ENCODE results near the gene NACC1. TPM values are rescaled to one million over a fixed set of nuclear protein-coding genes. Genes with fewer than 3 reads are reported as not detected.

The NACC1 gene
- total RNA-seq, 1 experiment from 2014 or later: 133 TPM

- H3F3A ChIP-seq (ENCODE audit: insufficient read depth, low read depth): peaks cover 23% of the 10 kb centered on the region; the same call in 1 of the 2 replicates
- H2AFZ ChIP-seq: peak overlapping the region; percentile 76
- CTCF ChIA-PET: interaction anchor here (0.7 kb wide), 1 partner anchor 151 kb away, joined by 5 read pairs; no protein-coding TSS in a partner anchor
- H3K9me3 ChIP-seq (ENCODE audit: insufficient read depth, low read depth): no peaks in the 10 kb centered on the region
- BruUV-seq (replicated peaks): no TSS peak
- POLR2A ChIA-PET (ENCODE audit: unreplicated experiment): interaction anchor here (0.5 to 0.6 kb wide), 2 partner anchors 35 to 328 kb away, joined by 3 to 4 read pairs; no protein-coding TSS in a partner anchor
- no peaks in the 10 kb centered on the region for H3K27me3 ChIP-seq (ENCODE audit: insufficient read depth, low read depth)
- H3K9me2 ChIP-seq (ENCODE audit: insufficient read depth): no peaks in the 10 kb centered on the region
- intact Hi-C loops (cut with micrococcal nuclease; ENCODE audit: unreplicated experiment): loop anchor here (10.0 kb wide), 1 partner anchor 148 kb away; no protein-coding TSS in a partner anchor
- peak overlapping the region; percentile 86 for H3K4me3 ChIP-seq
- TF ChIP-seq CTCF (conservative IDR thresholded peaks at IDR 0.05) (no peak), EZH2 (IDR thresholded peaks at IDR 0.05; ENCODE audit: low read depth) (no peak)
- peak overlapping the region; percentile 78 for H3K4me2 ChIP-seq
- H3K36me3 ChIP-seq (ENCODE audit: low read depth): peaks cover 24% of the 10 kb centered on the region; the same call in 1 of the 2 replicates
- peak in 1 of 2 experiments; percentile 46 for DNase-seq
- peaks cover 29% of the 10 kb centered on the region for H3K4me1 ChIP-seq (replicated peaks; ENCODE audit: insufficient read depth)
- H3K27ac ChIP-seq: peak overlapping the region; percentile 77
- peaks cover 77% of the 10 kb centered on the region for H3K79me2 ChIP-seq (ENCODE audit: low read depth)
- peaks cover 34% of the 10 kb centered on the region for H4K20me1 ChIP-seq (ENCODE audit: insufficient read depth)
Observed at GRCh38 chr19:13117176-13117771, 790 bp upstream of the NACC1 start.

- peaks cover 21% of the 10 kb centered on the region; the same call in 1 of the 2 replicates for H3F3A ChIP-seq (ENCODE audit: insufficient read depth, low read depth)
- H3K36me3 ChIP-seq (ENCODE audit: low read depth): peaks cover 20% of the 10 kb centered on the region; the same call in 1 of the 2 replicates
- H3K9me3 ChIP-seq (ENCODE audit: insufficient read depth, low read depth): no peaks in the 10 kb centered on the region
- ChIA-PET POLR2A (ENCODE audit: unreplicated experiment) (interaction anchor here (0.5 kb wide), 1 partner anchor 28 kb away, joined by 8 read pairs; no protein-coding TSS in a partner anchor), CTCF (no interaction called here)
- DNase-seq: peak; percentile 67 to 73
- no peak overlapping the region for H2AFZ ChIP-seq
- intact Hi-C loops (cut with micrococcal nuclease; ENCODE audit: unreplicated experiment): loop anchor here (1.0 to 10.0 kb wide), 2 partner anchors 33 to 146 kb away; no protein-coding TSS in a partner anchor
- H3K9me2 ChIP-seq (ENCODE audit: insufficient read depth): no peaks in the 10 kb centered on the region
- TF ChIP-seq EZH2 (IDR thresholded peaks at IDR 0.05; ENCODE audit: low read depth): no peak
- TF ChIP-seq CTCF (conservative IDR thresholded peaks at IDR 0.05): no peak
- H3K4me3 ChIP-seq: peak overlapping the region; percentile 99
- H3K4me2 ChIP-seq: peak overlapping the region; percentile 83
- peak overlapping the region; percentile 43; the same call in 1 of the 2 replicates for H3K27ac ChIP-seq
- BruUV-seq (replicated peaks): no TSS peak
- H3K4me1 ChIP-seq (replicated peaks; ENCODE audit: insufficient read depth): peaks cover 29% of the 10 kb centered on the region
- peaks cover 47% of the 10 kb centered on the region for H4K20me1 ChIP-seq (ENCODE audit: insufficient read depth)
- peaks cover 88% of the 10 kb centered on the region for H3K79me2 ChIP-seq (ENCODE audit: low read depth)
- H3K27me3 ChIP-seq (ENCODE audit: insufficient read depth, low read depth): no peaks in the 10 kb centered on the region
Observed at GRCh38 chr19:13118424-13119193, 545 bp downstream of the NACC1 start.

- Histone ChIP-seq H3K27me3 (ENCODE audit: insufficient read depth, low read depth) (no peaks in the 10 kb centered on the region), H3K79me2 (ENCODE audit: low read depth) (peaks cover 88% of the 10 kb centered on the region), H3K4me3 (peak overlapping the region; percentile 99; the same call in 1 of the 2 replicates), H3F3A (ENCODE audit: insufficient read depth, low read depth) (peaks cover 28% of the 10 kb centered on the region; the same call in 1 of the 2 replicates), H3K4me1 (replicated peaks; ENCODE audit: insufficient read depth) (peaks cover 29% of the 10 kb centered on the region), H3K9me3 (ENCODE audit: insufficient read depth, low read depth) (no peaks in the 10 kb centered on the region), H3K27ac (no peak overlapping the region), H3K36me3 (ENCODE audit: low read depth) (peaks cover 21% of the 10 kb centered on the region), H3K9me2 (ENCODE audit: insufficient read depth) (no peaks in the 10 kb centered on the region), H2AFZ (no peak overlapping the region), H4K20me1 (ENCODE audit: insufficient read depth) (peaks cover 58% of the 10 kb centered on the region), H3K4me2 (peak overlapping the region; percentile 83)
- no peak for TF ChIP-seq EZH2 (IDR thresholded peaks at IDR 0.05; ENCODE audit: low read depth)
- TF ChIP-seq CTCF (conservative IDR thresholded peaks at IDR 0.05): no peak
- ChIA-PET CTCF (interaction anchor here (0.8 kb wide), 1 partner anchor 142 kb away, joined by 14 read pairs; no protein-coding TSS in a partner anchor), POLR2A (ENCODE audit: unreplicated experiment) (interaction anchor here (0.6 to 0.7 kb wide), 2 partner anchors 13 to 30 kb away, joined by 10 to 12 read pairs; no protein-coding TSS in a partner anchor)
- DNase-seq: no peak
- TSS peak; percentile 38 for BruUV-seq (replicated peaks)
- intact Hi-C loops (cut with micrococcal nuclease; ENCODE audit: unreplicated experiment): loop anchor here (10.0 kb wide), 1 partner anchor 145 kb away; no protein-coding TSS in a partner anchor
Observed at GRCh38 chr19:13119627-13120026, 1.6 kb downstream of the NACC1 start.
